ENCODE results near the gene TICAM2. TPM values are rescaled to one million over a fixed set of nuclear protein-coding genes. Genes with fewer than 3 reads are reported as not detected.
A peak's percentile ranks its signal among the peaks of the same experiment; 100 is the strongest.

The TICAM2 gene
- total and polyA plus RNA-seq, 9 of the 15 experiments (the other 6 are each of a cell fraction or from before 2014, with no cell fraction given), result 0.15 to 1.8 (median 0.98) TPM

GRCh38 chr5:115601701-115602590 lies at the start of gene TICAM2 (continued):
- TF ChIP-seq STAT6 (CRISPR knock-in tag; IDR thresholded peaks at IDR 0.05) (no peak), CREB3L1 (IDR thresholded peaks at IDR 0.05; ENCODE audit: borderline replicate concordance, low read depth) (peak; percentile 60; the same call in 1 of the 2 replicates), TFAP4 (CRISPR knock-in tag; IDR thresholded peaks at IDR 0.05; ENCODE audit: borderline replicate concordance) (peak; percentile 73), RBM15 (IDR thresholded peaks at IDR 0.05; ENCODE audit: insufficient read depth, low read length) (no peak), POLR2AphosphoS5 (IDR thresholded peaks at IDR 0.05; ENCODE audit: control insufficient read depth, insufficient read depth, low read depth, low read length) (peak; percentile 44; the same call in 1 of the 2 replicates), CTCF (IDR thresholded peaks at IDR 0.05 in 2 of 3, conservative IDR thresholded peaks at IDR 0.05 in 1 of 3; ENCODE audit: insufficient read depth in 2 of 3, low read depth in 1 of 3, low read length in 3 of 3) (peak in 2 of 3 experiments; percentile 22 to 75; a peak in 3 of 6 replicates), FOSL1 (tag; conservative IDR thresholded peaks at IDR 0.05) (peak; percentile 39), SPI1 (IDR thresholded peaks at IDR 0.05; ENCODE audit: borderline replicate concordance, low read depth, low read length) (peak; percentile 66), TOE1 (IDR thresholded peaks at IDR 0.05; ENCODE audit: borderline replicate concordance) (no peak), TOE1 (CRISPR knock-in tag; IDR thresholded peaks at IDR 0.05; ENCODE audit: borderline replicate concordance, low read depth) (no peak), ZBTB11 (CRISPR knock-in tag; IDR thresholded peaks at IDR 0.05) (0 out of 6 replicates have a peak, but pooled peaks of 1 of the 3 experiments have one; percentile 26), JUND (IDR thresholded peaks at IDR 0.05; ENCODE audit: borderline replicate concordance, low read depth, low read length) (peak; percentile 31; the same call in 1 of the 2 replicates), JUND (tag; IDR thresholded peaks at IDR 0.05; ENCODE audit: borderline replicate concordance, low read depth, low read length) (no peak)
